Gastrocnemius medialis (tissue), 4 donors: ENCODE results near the gene DMD. TPM values are rescaled to one million over a fixed set of nuclear protein-coding genes. Genes with fewer than 3 reads are reported as not detected.

Source experiments
- ATAC-seq, 2 donors: fragments of 150-250 bp; one replicate each; pipeline ENCODE4 v1.9.1; 2016
- DNase-seq, 2 donors: peaks; one replicate each; pipeline ENCODE4 v3.0.0-alpha.2; 2019
- H3K27ac ChIP-seq, 4 donors: fragments of 200-600 bp; sonication (generic); 1 replicate in 1 of 4; 2 replicates in 3 of 4; pipeline ENCODE4 v1.5.1; 2016 to 2018; ENCODE audit warnings: mild to moderate bottlenecking in 2 of 4, moderate library complexity in 1 of 4
- H3K27me3 ChIP-seq, 3 donors: fragments of 200-600 bp; sonication (generic) in 2 of 3; 1 replicate in 1 of 3; 2 replicates in 2 of 3; pipeline versions ENCODE4 v1.5.1 to v1.6.0; 2016 to 2019; ENCODE audit warnings: mild to moderate bottlenecking in 1 of 3, moderate library complexity in 1 of 3
- H3K36me3 ChIP-seq, 2 donors: fragments of 200-600 bp; sonication (generic) in 1 of 2; one replicate each; pipeline ENCODE4 v1.5.1; 2017 to 2018
- H3K4me1 ChIP-seq, 2 donors: fragments of 200-600 bp; sonication (generic) in 1 of 2; one replicate each; pipeline ENCODE4 v1.5.1; 2016 to 2017; ENCODE audit warnings: mild to moderate bottlenecking in 2 of 2
- H3K4me3 ChIP-seq, 4 donors: fragments of 200-600 bp; sonication (generic) in 3 of 4; 1 replicate in 1 of 4; 2 replicates in 3 of 4; pipeline ENCODE4 v1.5.1; 2016 to 2019; ENCODE audit warnings: mild to moderate bottlenecking in 2 of 4
- H3K9me3 ChIP-seq, 3 donors: fragments of 200-600 bp; sonication (generic) in 2 of 3; 1 replicate in 1 of 3; 2 replicates in 2 of 3; pipeline ENCODE4 v1.5.1; 2016 to 2019
- CTCF ChIP-seq, 5 experiments: fragments of 450-650 bp in 3 of 5; fragments of 200-600 bp in 2 of 5; sonication (generic) in 2 of 5; IDR thresholded peaks in 4 of 5; conservative IDR thresholded peaks in 1 of 5; 1 replicate in 4 of 5; 2 replicates in 1 of 5; pipeline ENCODE4 v1.5.1; 2016 to 2019; ENCODE audit warnings: antibody characterized with exemption in 5 of 5, mild to moderate bottlenecking in 3 of 5, moderate library complexity in 3 of 5
- POLR2A ChIP-seq, 2 donors: fragments of 450-650 bp; IDR thresholded peaks; one replicate each; pipeline ENCODE4 v1.6.1; 2017; ENCODE audit warnings: antibody characterized with exemption in 2 of 2, mild to moderate bottlenecking in 2 of 2, moderate library complexity in 2 of 2
- in situ Hi-C, 4 donors: fragments of 200-750 bp; cut with MboI; loops; one replicate each; pipeline versions ENCODE4 v1.15.0 to v1.8.0; 2017; ENCODE audit warnings: low sequenced_read_pairs in 4 of 4
- intact Hi-C: fragments of 100-400 bp; cut with DNase I; formaldehyde crosslinking; loops from one replicate; pipeline ENCODE4 v1.15.1; 2023; ENCODE audit warnings: low total_unique reads
- total RNA-seq, 4 donors: library from RNA; depleted of rRNA; stranded (reverse); fragments of >200 nt; gene quantifications; one replicate each; pipeline versions ENCODE4 v1.1.0 to v1.2.3, GENCODE V29; 2016

DMD gene
- total RNA-seq, 4 donors from 2014 or later = 53.5 to 201 (median 98.9) TPM

DNA sequence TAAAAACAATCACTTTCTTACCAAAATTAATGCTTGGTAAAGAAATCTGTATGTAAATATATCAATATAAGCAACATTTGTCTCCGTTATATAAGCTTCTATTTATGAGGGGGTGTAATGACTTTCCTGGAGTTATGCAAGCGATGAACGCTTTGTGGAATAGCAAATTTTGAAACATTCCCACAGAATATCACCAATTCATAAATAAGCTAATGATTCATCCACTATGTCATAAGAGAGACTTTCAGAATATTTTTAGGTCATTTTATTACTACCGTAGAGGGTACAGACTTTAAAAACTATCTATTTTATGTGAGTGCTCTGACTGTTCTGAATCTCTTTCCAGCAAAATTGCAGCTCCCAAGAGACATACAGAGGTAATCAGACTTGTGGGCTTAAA is 1960.0 kb downstream of the DMD start:
- TF ChIP-seq CTCF (IDR thresholded peaks at IDR 0.05 in 4 of 5, conservative IDR thresholded peaks at IDR 0.05 in 1 of 5) = no peak
- no peak for TF ChIP-seq POLR2A (IDR thresholded peaks at IDR 0.05)
- intact Hi-C loops = no loop called here
- Histone ChIP-seq H3K9me3 (no peaks in the 10 kb centered on the region), H3K36me3 (no peaks in the 10 kb centered on the region), H3K27me3 (no peaks in the 10 kb centered on the region), H3K4me3 (no peak overlapping the region), H3K27ac (no peak overlapping the region), H3K4me1 (no peaks in the 10 kb centered on the region)
- in situ Hi-C loops = no loop called here
- ATAC-seq = no peak
- no peak for DNase-seq

- H3K27ac ChIP-seq = no peak overlapping the region
- H3K4me1 ChIP-seq = no peaks in the 10 kb centered on the region
- H3K4me3 ChIP-seq = no peak overlapping the region
- H3K9me3 ChIP-seq = no peaks in the 10 kb centered on the region
- DNase-seq (no peak), ATAC-seq (no peak)
- no peaks in the 10 kb centered on the region for H3K27me3 ChIP-seq
- in situ Hi-C loops (no loop called here), intact Hi-C loops (no loop called here)
- no peak for TF ChIP-seq POLR2A (IDR thresholded peaks at IDR 0.05)
- no peak for TF ChIP-seq CTCF (IDR thresholded peaks at IDR 0.05 in 4 of 5, conservative IDR thresholded peaks at IDR 0.05 in 1 of 5)
- H3K36me3 ChIP-seq = no peaks in the 10 kb centered on the region
These were observed 1965.6 kb downstream of the DMD start for GRCh38 chrX:31245714-31246113.

DNA sequence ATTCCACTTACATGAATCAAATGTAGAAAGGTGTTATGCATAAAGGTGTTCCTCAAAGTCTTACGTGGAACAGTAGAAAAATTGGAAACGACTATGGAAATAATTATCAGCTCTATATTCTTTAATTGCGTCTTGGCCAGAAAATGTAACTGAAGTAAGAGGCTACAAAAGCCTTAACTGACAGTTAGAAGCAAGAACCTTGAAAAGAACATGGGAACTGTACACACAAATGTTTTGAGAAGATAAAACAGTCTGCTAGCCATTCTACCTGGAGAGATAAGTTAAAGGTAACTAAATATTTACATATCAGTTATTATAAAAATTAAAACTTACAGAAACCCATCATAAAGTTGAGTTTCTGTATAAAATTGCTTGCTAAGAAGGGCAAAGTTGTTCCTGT is 1967.5 kb downstream of the DMD start:
- Histone ChIP-seq H3K4me3 (no peak overlapping the region), H3K27me3 (no peaks in the 10 kb centered on the region), H3K9me3 (no peaks in the 10 kb centered on the region), H3K4me1 (no peaks in the 10 kb centered on the region), H3K36me3 (no peaks in the 10 kb centered on the region), H3K27ac (no peak overlapping the region)
- no peak for DNase-seq
- no peak for TF ChIP-seq CTCF (IDR thresholded peaks at IDR 0.05 in 4 of 5, conservative IDR thresholded peaks at IDR 0.05 in 1 of 5)
- TF ChIP-seq POLR2A (IDR thresholded peaks at IDR 0.05) = no peak
- intact Hi-C loops (no loop called here), in situ Hi-C loops (no loop called here)
- ATAC-seq = no peak

DNA sequence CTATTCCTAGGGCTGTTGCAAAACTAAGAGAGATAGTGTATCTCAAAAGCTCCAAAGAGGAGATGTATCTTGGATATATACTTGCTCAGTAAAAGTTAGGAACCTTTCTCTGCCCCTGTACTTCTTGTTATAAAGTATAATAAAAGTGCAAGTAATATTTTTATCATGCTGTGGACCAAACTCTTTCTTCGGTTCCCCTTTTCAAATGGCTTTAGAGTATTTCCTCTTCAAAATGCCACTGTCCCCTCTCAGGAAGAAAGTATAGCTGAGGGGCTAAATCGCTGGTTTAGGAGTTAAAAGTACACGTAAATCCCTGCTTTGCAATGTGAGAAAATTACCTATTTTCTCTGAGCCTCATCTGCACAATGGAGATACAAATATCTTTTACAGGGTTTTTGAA is 1970.4 kb downstream of the DMD start:
- Histone ChIP-seq H3K36me3 (no peaks in the 10 kb centered on the region), H3K27ac (no peak overlapping the region), H3K27me3 (no peaks in the 10 kb centered on the region), H3K4me1 (no peaks in the 10 kb centered on the region), H3K9me3 (no peaks in the 10 kb centered on the region), H3K4me3 (no peak overlapping the region)
- DNase-seq = no peak
- in situ Hi-C loops (no loop called here), intact Hi-C loops (no loop called here)
- ATAC-seq = no peak
- no peak for TF ChIP-seq CTCF (IDR thresholded peaks at IDR 0.05 in 4 of 5, conservative IDR thresholded peaks at IDR 0.05 in 1 of 5)
- TF ChIP-seq POLR2A (IDR thresholded peaks at IDR 0.05) = no peak

GRCh38 chrX:31237189-31237588 is 1974.2 kb downstream of the DMD start:
- no peak for ATAC-seq
- TF ChIP-seq CTCF (IDR thresholded peaks at IDR 0.05 in 4 of 5, conservative IDR thresholded peaks at IDR 0.05 in 1 of 5) (no peak), POLR2A (IDR thresholded peaks at IDR 0.05) (no peak)
- Histone ChIP-seq H3K27ac (no peak overlapping the region), H3K36me3 (no peaks in the 10 kb centered on the region), H3K27me3 (no peaks in the 10 kb centered on the region), H3K4me3 (no peak overlapping the region), H3K4me1 (no peaks in the 10 kb centered on the region), H3K9me3 (no peaks in the 10 kb centered on the region)
- no peak for DNase-seq
- in situ Hi-C loops (no loop called here), intact Hi-C loops (no loop called here)
